CD8-positive, alpha-beta memory T cell (primary cell): Measurements from ENCODE around the gene ACR. TPM values are rescaled to one million over a fixed set of nuclear protein-coding genes. Genes with fewer than 3 reads are reported as not detected.

Source experiments
- CTCF ChIA-PET: fragments of 350-600 bp; sonication (Branson Sonifier 250); formaldehyde crosslinking; loops from one replicate; lab custom pipeline; 2021; ENCODE audit warnings: antibody characterized with exemption; lab: Charles Lee
- POLR2A ChIA-PET: fragments of 350-600 bp; sonication (Branson Sonifier 250); formaldehyde crosslinking; loops from one replicate; lab custom pipeline; 2021; ENCODE audit warnings: antibody characterized with exemption; lab: Charles Lee
- DNase-seq, 5 donors: peaks; one replicate each; pipeline versions ENCODE4 v3.0.0 to v3.0.0-alpha.2; 2020 to 2022; ENCODE audit warnings: mixed read lengths in 1 of 5
- H3K27ac ChIP-seq: one replicate; pipeline ENCODE4 v1.7.0; 2013; ENCODE audit warnings: low read depth, mild to moderate bottlenecking, low read length, moderate library complexity
- H3K27me3 ChIP-seq: 2 replicates; pipeline ENCODE4 v1.7.0; 2013; ENCODE audit warnings: low read length, mild to moderate bottlenecking; ENCODE audit not compliant: insufficient read depth, poor library complexity, severe bottlenecking
- H3K36me3 ChIP-seq: 2 replicates; pipeline ENCODE4 v1.7.0; 2013; ENCODE audit warnings: mild to moderate bottlenecking, low read length, moderate library complexity; ENCODE audit not compliant: insufficient read depth
- H3K4me1 ChIP-seq: 2 replicates; pipeline ENCODE4 v1.7.0; 2013; ENCODE audit warnings: mild to moderate bottlenecking, low read length, moderate library complexity; ENCODE audit not compliant: insufficient read depth
- H3K4me3 ChIP-seq: 2 replicates; pipeline ENCODE4 v1.7.0; 2013; ENCODE audit warnings: mild to moderate bottlenecking, low read length
- H3K9me3 ChIP-seq: 2 replicates; pipeline ENCODE4 v1.7.0; 2013; ENCODE audit warnings: mild to moderate bottlenecking, low read length
- H3K27ac Mint-ChIP-seq, 8 donors: one replicate each; pipeline ENCODE4 v1.8.0; 2020 to 2021; ENCODE audit warnings: mixed read lengths in 8 of 8, mild to moderate bottlenecking in 6 of 8, inconsistent platforms in 3 of 8, moderate library complexity in 3 of 8
- H3K27me3 Mint-ChIP-seq, 2 donors: one replicate each; pipeline ENCODE4 v1.8.0; 2020 to 2021; ENCODE audit warnings: mixed read lengths in 2 of 2, mild to moderate bottlenecking in 1 of 2, moderate library complexity in 1 of 2
- H3K36me3 Mint-ChIP-seq, 3 donors: one replicate each; pipeline ENCODE4 v1.8.0; 2020 to 2021; ENCODE audit warnings: mixed read lengths in 3 of 3, inconsistent platforms in 1 of 3, mild to moderate bottlenecking in 1 of 3
- H3K4me1 Mint-ChIP-seq, 3 donors: one replicate each; pipeline ENCODE4 v1.8.0; 2020 to 2021; ENCODE audit warnings: mixed read lengths in 3 of 3, inconsistent platforms in 1 of 3, mild to moderate bottlenecking in 1 of 3
- H3K4me3 Mint-ChIP-seq, 7 donors: one replicate each; pipeline ENCODE4 v1.8.0; 2020 to 2021; ENCODE audit warnings: mixed read lengths in 7 of 7, mild to moderate bottlenecking in 6 of 7, moderate library complexity in 4 of 7, inconsistent platforms in 2 of 7
- H3K9me3 Mint-ChIP-seq, 5 donors: one replicate each; pipeline ENCODE4 v1.8.0; 2020 to 2022; ENCODE audit warnings: mixed read lengths in 5 of 5, mild to moderate bottlenecking in 3 of 5, moderate library complexity in 2 of 5, inconsistent platforms in 1 of 5
- polyA plus RNA-seq: library from polyadenylated mRNA; unstranded; fragments of 300-500 nt; fragmentation: Illumina TruSeq; gene quantifications from one replicate; pipeline ENCODE4 v1.2.3, GENCODE V29; 2021
- total RNA-seq, 2 experiments: library from RNA; stranded (reverse); gene quantifications; one replicate each; pipeline ENCODE4 v1.2.3, GENCODE V29; 2021

ACR gene
- total and polyA plus RNA-seq, 3 experiments from 2014 or later, result not detected

GRCh38 chr22:50717709-50718351 lies 20.2 kb upstream of the ACR start:
- Histone ChIP-seq H3K27me3 (no peaks in the 10 kb centered on the region), H3K4me1 (no peaks in the 10 kb centered on the region), H3K27ac (no peak overlapping the region), H3K36me3 (no peaks in the 10 kb centered on the region), H3K9me3 (no peaks in the 10 kb centered on the region), H3K4me3 (no peak overlapping the region)
- ChIA-PET POLR2A (no interaction called here), CTCF (no interaction called here)
- no peaks in the 10 kb centered on the region for H3K36me3 Mint-ChIP-seq
- no peak overlapping the region for H3K4me3 Mint-ChIP-seq
- H3K27ac Mint-ChIP-seq, result no peak overlapping the region
- H3K4me1 Mint-ChIP-seq, result no peaks in the 10 kb centered on the region
- no peak for DNase-seq
- peaks cover 4 to 7% of the 10 kb centered on the region in 2 donors for H3K27me3 Mint-ChIP-seq
- H3K9me3 Mint-ChIP-seq, result no peaks in the 10 kb centered on the region

GRCh38 chr22:50718352-50718709 lies 19.7 kb upstream of the ACR start:
- no peaks in the 10 kb centered on the region for H3K4me1 Mint-ChIP-seq
- ChIA-PET POLR2A (no interaction called here), CTCF (no interaction called here)
- Histone ChIP-seq H3K27ac (no peak overlapping the region), H3K4me3 (no peak overlapping the region), H3K4me1 (no peaks in the 10 kb centered on the region), H3K9me3 (no peaks in the 10 kb centered on the region), H3K27me3 (no peaks in the 10 kb centered on the region), H3K36me3 (no peaks in the 10 kb centered on the region)
- H3K27ac Mint-ChIP-seq, result no peak overlapping the region
- no peak overlapping the region for H3K4me3 Mint-ChIP-seq
- no peaks in the 10 kb centered on the region for H3K9me3 Mint-ChIP-seq
- peaks cover 4 to 7% of the 10 kb centered on the region in 2 donors for H3K27me3 Mint-ChIP-seq
- no peak for DNase-seq
- no peaks in the 10 kb centered on the region for H3K36me3 Mint-ChIP-seq

- peaks cover 4 to 7% of the 10 kb centered on the region in 2 donors for H3K27me3 Mint-ChIP-seq
- Histone ChIP-seq H3K9me3 (no peaks in the 10 kb centered on the region), H3K27ac (no peak overlapping the region), H3K27me3 (no peaks in the 10 kb centered on the region), H3K4me1 (no peaks in the 10 kb centered on the region), H3K4me3 (no peak overlapping the region), H3K36me3 (no peaks in the 10 kb centered on the region)
- POLR2A ChIA-PET, result no interaction called here
- no peaks in the 10 kb centered on the region for H3K36me3 Mint-ChIP-seq
- no peak for DNase-seq
- no peaks in the 10 kb centered on the region for H3K9me3 Mint-ChIP-seq
- no peak overlapping the region for H3K4me3 Mint-ChIP-seq
- CTCF ChIA-PET, result no interaction called here
- H3K27ac Mint-ChIP-seq, result no peak overlapping the region
- H3K4me1 Mint-ChIP-seq, result no peaks in the 10 kb centered on the region
These were observed 18.1 kb upstream of the ACR start for GRCh38 chr22:50719814-50720300.

GRCh38 chr22:50720301-50721256 lies 17.4 kb upstream of the ACR start:
- H3K27me3 Mint-ChIP-seq, result peaks cover 4 to 7% of the 10 kb centered on the region in 2 donors
- no peaks in the 10 kb centered on the region for H3K4me1 Mint-ChIP-seq
- no peaks in the 10 kb centered on the region for H3K9me3 Mint-ChIP-seq
- no peak overlapping the region for H3K27ac ChIP-seq
- H3K9me3 ChIP-seq, result no peaks in the 10 kb centered on the region
- DNase-seq, result no peak
- H3K27ac Mint-ChIP-seq, result no peak overlapping the region
- ChIA-PET POLR2A (no interaction called here), CTCF (no interaction called here)
- no peaks in the 10 kb centered on the region for H3K27me3 ChIP-seq
- no peaks in the 10 kb centered on the region for H3K36me3 Mint-ChIP-seq
- no peak overlapping the region for H3K4me3 ChIP-seq
- no peaks in the 10 kb centered on the region for H3K36me3 ChIP-seq
- H3K4me3 Mint-ChIP-seq, result no peak overlapping the region
- H3K4me1 ChIP-seq, result no peaks in the 10 kb centered on the region

- no peaks in the 10 kb centered on the region for H3K36me3 ChIP-seq
- POLR2A ChIA-PET, result no interaction called here
- no peak overlapping the region for H3K4me3 ChIP-seq
- DNase-seq, result no peak
- no peaks in the 10 kb centered on the region for H3K9me3 ChIP-seq
- no peaks in the 10 kb centered on the region for H3K9me3 Mint-ChIP-seq
- H3K4me1 Mint-ChIP-seq, result no peaks in the 10 kb centered on the region
- CTCF ChIA-PET, result no interaction called here
- no peak overlapping the region for H3K27ac Mint-ChIP-seq
- H3K27me3 Mint-ChIP-seq, result peaks cover 4% of the 10 kb centered on the region in 2 donors
- H3K27ac ChIP-seq, result no peak overlapping the region
- H3K4me3 Mint-ChIP-seq, result no peak overlapping the region
- H3K27me3 ChIP-seq, result no peaks in the 10 kb centered on the region
- no peaks in the 10 kb centered on the region for H3K36me3 Mint-ChIP-seq
- no peaks in the 10 kb centered on the region for H3K4me1 ChIP-seq
These were observed 16.7 kb upstream of the ACR start for GRCh38 chr22:50721257-50721844.

- Mint-ChIP-seq H3K9me3 (no peaks in the 10 kb centered on the region), H3K27ac (no peak overlapping the region), H3K4me1 (no peaks in the 10 kb centered on the region), H3K36me3 (no peaks in the 10 kb centered on the region), H3K4me3 (no peak overlapping the region), H3K27me3 (peaks cover 0 to 4% of the 10 kb centered on the region in 2 donors)
- Histone ChIP-seq H3K4me3 (no peak overlapping the region), H3K36me3 (no peaks in the 10 kb centered on the region), H3K27ac (no peak overlapping the region), H3K4me1 (no peaks in the 10 kb centered on the region), H3K27me3 (no peaks in the 10 kb centered on the region), H3K9me3 (no peaks in the 10 kb centered on the region)
- POLR2A ChIA-PET, result no interaction called here
- CTCF ChIA-PET, result no interaction called here
- no peak for DNase-seq
These were observed 15.8 kb upstream of the ACR start for GRCh38 chr22:50722048-50722701.

- Histone ChIP-seq H3K4me1 (no peaks in the 10 kb centered on the region), H3K27me3 (no peaks in the 10 kb centered on the region), H3K27ac (no peak overlapping the region), H3K36me3 (no peaks in the 10 kb centered on the region), H3K4me3 (no peak overlapping the region), H3K9me3 (no peaks in the 10 kb centered on the region)
- no peaks in the 10 kb centered on the region for H3K36me3 Mint-ChIP-seq
- peak overlapping the region in 1 of 8 donors; percentile 87 for H3K27ac Mint-ChIP-seq
- H3K4me1 Mint-ChIP-seq, result no peaks in the 10 kb centered on the region
- H3K9me3 Mint-ChIP-seq, result no peaks in the 10 kb centered on the region
- POLR2A ChIA-PET, result no interaction called here
- DNase-seq, result no peak
- H3K4me3 Mint-ChIP-seq, result no peak overlapping the region
- CTCF ChIA-PET, result no interaction called here
- H3K27me3 Mint-ChIP-seq, result peaks cover 5 to 6% of the 10 kb centered on the region in 2 donors
These were observed 15.1 kb upstream of the ACR start for GRCh38 chr22:50722716-50723428.
